MM.1S (cell line): ENCODE data around the gene PADI1.

Source experiments
- DNase-seq: peaks from one replicate; pipeline ENCODE4 v3.0.0-alpha.2; 2015
- H2AFZ ChIP-seq: fragments of 300-600 bp; sonication (generic); 2 replicates; pipeline ENCODE4 v1.6.0; 2016; ENCODE audit warnings: antibody characterized with exemption, low read length
- H3F3A ChIP-seq: fragments of 300-600 bp; sonication (generic); 2 replicates; pipeline ENCODE4 v1.6.1; 2016; ENCODE audit warnings: mild to moderate bottlenecking, antibody characterized with exemption, low read length, moderate library complexity, mixed read lengths; ENCODE audit not compliant: insufficient read depth
- H3K27ac ChIP-seq: fragments of 300-600 bp; sonication (generic); 2 replicates; pipeline ENCODE4 v1.5.1; 2016; ENCODE audit warnings: mild to moderate bottlenecking, low read length
- H3K27me3 ChIP-seq: fragments of 300-600 bp; sonication (generic); replicated peaks from 2 replicates; pipeline ENCODE4 v1.6.0; 2016; ENCODE audit warnings: low read length; ENCODE audit not compliant: insufficient read depth
- H3K36me3 ChIP-seq: fragments of 300-600 bp; sonication (generic); replicated peaks from 2 replicates; pipeline ENCODE4 v1.6.1; 2016; ENCODE audit warnings: mild to moderate bottlenecking, low read length, mixed read lengths; ENCODE audit not compliant: insufficient read depth
- H3K4me1 ChIP-seq: fragments of 300-600 bp; sonication (generic); 2 replicates; pipeline ENCODE4 v1.6.1; 2016; ENCODE audit warnings: low read length, mixed read lengths
- H3K4me2 ChIP-seq: fragments of 300-600 bp; sonication (generic); 2 replicates; pipeline ENCODE4 v1.6.0; 2016; ENCODE audit warnings: low read depth, low read length
- H3K4me3 ChIP-seq: fragments of 300-600 bp; sonication (generic); 2 replicates; pipeline ENCODE4 v1.5.1; 2016; ENCODE audit warnings: low read length, mixed read lengths
- H3K79me2 ChIP-seq: fragments of 300-600 bp; sonication (generic); 2 replicates; pipeline ENCODE4 v1.6.1; 2016; ENCODE audit warnings: mixed run types, low read length, mixed read lengths
- H3K9ac ChIP-seq: fragments of 300-600 bp; sonication (generic); 2 replicates; pipeline ENCODE4 v1.6.1; 2016; ENCODE audit warnings: low read length, mixed read lengths
- H3K9me2 ChIP-seq: fragments of 300-600 bp; sonication (generic); replicated peaks from 2 replicates; pipeline ENCODE4 v1.6.1; 2016; ENCODE audit warnings: mild to moderate bottlenecking, low read length, mixed read lengths; ENCODE audit not compliant: insufficient read depth
- H3K9me3 ChIP-seq: fragments of 300-600 bp; sonication (generic); replicated peaks from 2 replicates; pipeline ENCODE4 v1.6.1; 2016; ENCODE audit warnings: mild to moderate bottlenecking, low read length, mixed read lengths; ENCODE audit not compliant: insufficient read depth
- H4K20me1 ChIP-seq: fragments of 300-600 bp; sonication (generic); 2 replicates; pipeline ENCODE4 v1.6.1; 2016; ENCODE audit warnings: mild to moderate bottlenecking, low read length, moderate library complexity, mixed read lengths; ENCODE audit not compliant: insufficient read depth
- CTCF ChIP-seq: fragments of 300-600 bp; sonication (generic); IDR thresholded peaks from 2 replicates; pipeline ENCODE4 v1.5.1; 2016; ENCODE audit warnings: antibody characterized with exemption, low read length, mixed read lengths
- EZH2 ChIP-seq: fragments of 300-600 bp; sonication (generic); optimal IDR thresholded peaks from 2 replicates; pipeline ENCODE3; 2017; ENCODE audit warnings: low read depth, mild to moderate bottlenecking, antibody characterized with exemption, low read length, mixed read lengths
- EZH2phosphoT487 ChIP-seq: fragments of 300-600 bp; sonication (generic); IDR thresholded peaks from 2 replicates; pipeline ENCODE4 v1.6.1; 2018; ENCODE audit warnings: antibody characterized with exemption, low read length

The PADI1 gene

GRCh38 chr1:17165823-17166222 lies 39.1 kb upstream of the PADI1 start:
- no peaks in the 10 kb centered on the region for H3K36me3 ChIP-seq
- H3K79me2 ChIP-seq: no peaks in the 10 kb centered on the region
- no peaks in the 10 kb centered on the region for H3K9me3 ChIP-seq
- H4K20me1 ChIP-seq: no peaks in the 10 kb centered on the region
- H3F3A ChIP-seq: no peaks in the 10 kb centered on the region
- TF ChIP-seq EZH2 (no peak), CTCF (no peak), EZH2phosphoT487 (no peak)
- H3K9ac ChIP-seq: no peak overlapping the region
- no peak for DNase-seq
- no peak overlapping the region for H2AFZ ChIP-seq
- H3K27me3 ChIP-seq: peaks cover 83% of the 10 kb centered on the region
- no peak overlapping the region for H3K4me2 ChIP-seq
- H3K27ac ChIP-seq: no peak overlapping the region
- H3K4me1 ChIP-seq: no peaks in the 10 kb centered on the region
- no peak overlapping the region for H3K4me3 ChIP-seq
- H3K9me2 ChIP-seq: no peaks in the 10 kb centered on the region

DNA sequence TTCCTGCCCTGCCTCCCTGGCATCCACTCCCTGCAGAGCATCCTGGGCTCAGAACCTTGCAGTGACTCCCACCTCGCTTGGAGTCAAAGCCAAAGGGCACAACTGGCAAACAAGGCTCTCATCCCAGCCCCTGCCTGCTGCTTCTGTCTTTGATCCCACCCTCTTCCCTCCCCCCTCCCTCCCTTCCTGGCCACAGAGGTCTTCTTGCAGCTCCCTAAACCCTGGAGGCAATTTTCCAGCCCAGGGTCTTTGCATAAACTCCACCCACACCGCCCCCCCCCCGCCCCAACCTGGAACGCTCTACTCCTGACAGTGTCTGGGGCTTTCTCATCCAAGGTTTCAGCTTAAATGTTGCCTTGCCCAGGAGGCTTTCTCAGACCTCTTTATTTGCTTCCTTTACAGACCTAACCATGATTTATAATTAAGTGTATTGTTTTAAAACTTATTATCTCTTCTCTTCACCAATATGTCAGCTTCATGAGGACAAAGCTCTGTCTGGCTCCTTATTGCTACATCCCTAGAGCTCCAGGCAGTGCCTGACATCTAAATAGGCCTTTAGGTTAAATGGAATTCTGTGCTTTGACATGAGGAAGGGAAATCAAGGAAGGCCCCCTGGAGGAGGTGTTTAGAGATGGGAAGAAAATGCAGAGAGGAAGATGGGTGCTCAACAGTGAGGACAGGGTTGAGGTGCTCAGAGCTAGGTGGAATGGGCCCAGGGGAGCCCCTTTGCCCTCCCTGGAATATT lies 37.7 kb upstream of the PADI1 start:
- no peak overlapping the region for H3K9ac ChIP-seq
- H3K9me2 ChIP-seq: no peaks in the 10 kb centered on the region
- H3K4me1 ChIP-seq: no peaks in the 10 kb centered on the region
- H3K27ac ChIP-seq: no peak overlapping the region
- no peaks in the 10 kb centered on the region for H3K79me2 ChIP-seq
- H3K4me2 ChIP-seq: no peak overlapping the region
- H3K27me3 ChIP-seq: peaks cover 81% of the 10 kb centered on the region
- H3K4me3 ChIP-seq: no peak overlapping the region
- no peak for DNase-seq
- TF ChIP-seq CTCF (no peak), EZH2phosphoT487 (no peak), EZH2 (no peak)
- H3K9me3 ChIP-seq: no peaks in the 10 kb centered on the region
- H3F3A ChIP-seq: no peaks in the 10 kb centered on the region
- no peak overlapping the region for H2AFZ ChIP-seq
- H4K20me1 ChIP-seq: no peaks in the 10 kb centered on the region
- H3K36me3 ChIP-seq: no peaks in the 10 kb centered on the region

- Histone ChIP-seq H3K79me2 (no peaks in the 10 kb centered on the region), H3K4me3 (no peak overlapping the region), H3F3A (no peaks in the 10 kb centered on the region), H3K9me3 (no peaks in the 10 kb centered on the region), H3K9me2 (no peaks in the 10 kb centered on the region), H3K4me1 (no peaks in the 10 kb centered on the region), H2AFZ (no peak overlapping the region), H4K20me1 (no peaks in the 10 kb centered on the region), H3K36me3 (no peaks in the 10 kb centered on the region), H3K9ac (no peak overlapping the region), H3K27ac (no peak overlapping the region), H3K27me3 (peaks cover 80% of the 10 kb centered on the region), H3K4me2 (no peak overlapping the region)
- TF ChIP-seq EZH2 (no peak), EZH2phosphoT487 (no peak), CTCF (no peak)
- DNase-seq: no peak
Measured at GRCh38 chr1:17167786-17168090, 37.2 kb upstream of the PADI1 start.
